Measurements from ENCODE around the gene ADCY6. TPM values are rescaled to one million over a fixed set of nuclear protein-coding genes. Genes with fewer than 3 reads are reported as not detected.

ADCY6 gene
- total RNA-seq, 1 experiment from 2014 or later = 21.9 TPM

DNA sequence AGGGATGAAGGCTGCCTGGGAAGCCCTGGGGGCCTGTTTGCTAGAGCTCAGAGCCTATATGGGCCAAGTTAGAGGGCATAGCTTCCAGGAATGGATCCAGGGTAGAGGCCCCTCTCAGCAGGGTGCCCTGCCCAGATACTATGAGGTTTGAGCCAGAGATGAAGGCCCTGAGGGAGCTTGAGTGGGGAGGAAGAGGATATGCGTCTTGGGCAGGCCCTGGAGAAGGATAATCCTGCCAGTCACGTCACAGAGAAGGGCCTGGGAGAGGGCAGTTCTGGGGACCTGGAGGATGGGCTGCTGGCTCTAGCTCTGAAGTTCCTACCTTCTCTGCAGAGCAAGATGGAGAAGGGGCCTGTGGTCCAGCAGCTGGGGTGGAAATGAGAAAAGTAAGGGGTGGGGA is 23.5 kb upstream of the ADCY6 start:
- TF ChIP-seq, protein P1, sequence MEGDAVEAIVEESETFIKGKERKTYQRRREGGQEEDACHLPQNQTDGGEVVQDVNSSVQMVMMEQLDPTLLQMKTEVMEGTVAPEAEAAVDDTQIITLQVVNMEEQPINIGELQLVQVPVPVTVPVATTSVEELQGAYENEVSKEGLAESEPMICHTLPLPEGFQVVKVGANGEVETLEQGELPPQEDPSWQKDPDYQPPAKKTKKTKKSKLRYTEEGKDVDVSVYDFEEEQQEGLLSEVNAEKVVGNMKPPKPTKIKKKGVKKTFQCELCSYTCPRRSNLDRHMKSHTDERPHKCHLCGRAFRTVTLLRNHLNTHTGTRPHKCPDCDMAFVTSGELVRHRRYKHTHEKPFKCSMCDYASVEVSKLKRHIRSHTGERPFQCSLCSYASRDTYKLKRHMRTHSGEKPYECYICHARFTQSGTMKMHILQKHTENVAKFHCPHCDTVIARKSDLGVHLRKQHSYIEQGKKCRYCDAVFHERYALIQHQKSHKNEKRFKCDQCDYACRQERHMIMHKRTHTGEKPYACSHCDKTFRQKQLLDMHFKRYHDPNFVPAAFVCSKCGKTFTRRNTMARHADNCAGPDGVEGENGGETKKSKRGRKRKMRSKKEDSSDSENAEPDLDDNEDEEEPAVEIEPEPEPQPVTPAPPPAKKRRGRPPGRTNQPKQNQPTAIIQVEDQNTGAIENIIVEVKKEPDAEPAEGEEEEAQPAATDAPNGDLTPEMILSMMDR (IDR thresholded peaks at IDR 0.05; ENCODE audit: unreplicated experiment) = no peak
- BruUV-seq (replicated peaks) = no TSS peak
- Mint-ChIP-seq H3K4me3 (ENCODE audit: unreplicated experiment) (peak overlapping the region; percentile 21), H3K9me3 (ENCODE audit: unreplicated experiment) (no peaks in the 10 kb centered on the region), H3K36me3 (ENCODE audit: insufficient read depth, unreplicated experiment) (no peaks in the 10 kb centered on the region), H3K27me3 (ENCODE audit: insufficient read depth, unreplicated experiment) (no peaks in the 10 kb centered on the region), H3K4me1 (ENCODE audit: insufficient read depth, unreplicated experiment) (peaks cover 14% of the 10 kb centered on the region), H3K27ac (ENCODE audit: low read depth, unreplicated experiment) (peak overlapping the region; percentile 51)
- DNase-seq (ENCODE audit: unreplicated experiment) = no peak
- intact Hi-C loops (cut with micrococcal nuclease) = no loop called here
- ChIA-PET POLR2A (no interaction called here), CTCF (interaction anchor here (1.0 to 3.7 kb wide), 2 partner anchors 17 to 58 kb away, joined by 3 to 28 read pairs; no protein-coding TSS in a partner anchor)

DNA sequence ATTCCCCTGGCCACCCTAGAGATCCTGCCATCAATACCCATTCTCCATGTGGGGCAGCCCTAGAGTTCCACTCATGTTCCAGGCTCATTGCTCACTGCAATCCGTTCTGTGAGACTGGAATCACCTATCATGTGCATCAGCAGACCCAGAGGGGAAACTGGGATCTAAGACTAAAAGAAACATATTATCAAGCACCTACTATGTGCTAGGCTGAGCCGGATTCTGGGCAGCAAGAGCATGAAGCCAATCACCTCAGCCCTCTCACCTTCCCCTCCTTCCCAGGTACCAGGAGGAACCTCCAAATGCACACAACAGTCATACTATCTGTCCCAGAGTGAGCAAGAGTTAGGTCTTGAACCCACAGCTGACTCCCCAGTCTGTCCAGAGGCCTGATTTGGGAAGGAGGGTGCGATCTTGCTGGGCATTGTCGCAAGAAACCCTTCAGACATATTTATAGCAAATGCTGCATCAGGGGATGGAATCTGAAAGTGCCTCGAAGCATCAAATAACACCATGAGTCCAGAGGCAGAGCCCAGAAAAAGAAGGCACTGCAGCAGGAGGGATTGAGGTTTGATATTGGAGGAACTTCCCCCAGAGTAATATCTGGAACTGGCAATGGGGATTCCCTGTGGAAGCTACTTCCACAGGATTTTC is 22.7 kb upstream of the ADCY6 start:
- Mint-ChIP-seq H3K4me1 (ENCODE audit: insufficient read depth, unreplicated experiment) (peaks cover 11% of the 10 kb centered on the region), H3K9me3 (ENCODE audit: unreplicated experiment) (no peaks in the 10 kb centered on the region), H3K27me3 (ENCODE audit: insufficient read depth, unreplicated experiment) (no peaks in the 10 kb centered on the region), H3K4me3 (ENCODE audit: unreplicated experiment) (no peak overlapping the region), H3K36me3 (ENCODE audit: insufficient read depth, unreplicated experiment) (no peaks in the 10 kb centered on the region), H3K27ac (ENCODE audit: low read depth, unreplicated experiment) (peak overlapping the region; percentile 31)
- DNase-seq (ENCODE audit: unreplicated experiment) = no peak
- TF ChIP-seq, protein P1 (IDR thresholded peaks at IDR 0.05; ENCODE audit: unreplicated experiment) = no peak
- intact Hi-C loops (cut with micrococcal nuclease) = no loop called here
- BruUV-seq (replicated peaks) = no TSS peak
- ChIA-PET POLR2A (interaction anchor here (0.6 to 1.5 kb wide), 4 partner anchors 38 to 929 kb away, joined by 3 to 7 read pairs (median 3); partner anchors contain the start of genes DDX23, KANSL2 and TMBIM6), CTCF (interaction anchor here (1.6 to 3.7 kb wide), 2 partner anchors 16 to 59 kb away, joined by 5 to 28 read pairs; no protein-coding TSS in a partner anchor)

DNA sequence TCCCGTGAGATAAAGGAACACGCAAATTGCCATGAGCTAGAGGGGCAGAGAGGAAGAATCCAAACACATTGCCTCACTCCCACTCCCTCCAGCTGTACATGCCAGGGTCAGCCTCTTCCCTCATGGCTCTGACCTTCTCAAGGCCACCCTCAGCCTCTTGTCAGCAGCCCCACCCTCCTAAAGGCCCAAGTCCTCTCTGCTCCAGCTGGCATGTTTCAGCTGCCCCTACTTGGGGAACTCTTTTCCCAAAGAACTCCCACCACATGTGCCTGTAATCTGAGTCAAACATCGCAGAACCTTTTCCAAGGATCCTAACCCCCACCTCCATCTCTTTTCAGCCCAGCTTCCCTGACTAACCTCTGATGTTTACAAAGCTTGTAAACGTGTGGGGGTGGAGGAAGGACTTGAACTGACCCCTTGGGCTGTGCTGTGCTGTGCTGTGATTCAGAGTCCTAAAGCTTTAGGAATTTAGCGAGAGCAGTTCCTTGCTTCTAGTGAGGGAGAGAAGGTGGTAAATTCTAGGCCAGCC is 22.1 kb upstream of the ADCY6 start:
- intact Hi-C loops (cut with micrococcal nuclease) = no loop called here
- ChIA-PET CTCF (interaction anchor here (0.6 to 1.6 kb wide), 3 partner anchors 16 to 72 kb away, joined by 5 to 6 read pairs (median 5); no protein-coding TSS in a partner anchor), POLR2A (interaction anchor here (1.1 to 1.5 kb wide), 3 partner anchors 39 to 129 kb away, joined by 3 to 7 read pairs (median 3); partner anchors contain the start of genes DDX23 and KANSL2)
- peaks cover 5% of the 10 kb centered on the region for H3K4me1 Mint-ChIP-seq (ENCODE audit: insufficient read depth, unreplicated experiment)
- H3K27me3 Mint-ChIP-seq (ENCODE audit: insufficient read depth, unreplicated experiment) = no peaks in the 10 kb centered on the region
- H3K36me3 Mint-ChIP-seq (ENCODE audit: insufficient read depth, unreplicated experiment) = no peaks in the 10 kb centered on the region
- no TSS peak for BruUV-seq (replicated peaks)
- TF ChIP-seq, protein P1 (IDR thresholded peaks at IDR 0.05; ENCODE audit: unreplicated experiment) = no peak
- H3K27ac Mint-ChIP-seq (ENCODE audit: low read depth, unreplicated experiment) = peak overlapping the region; percentile 31
- peak; percentile 36 for DNase-seq (ENCODE audit: unreplicated experiment)
- H3K9me3 Mint-ChIP-seq (ENCODE audit: unreplicated experiment) = no peaks in the 10 kb centered on the region
- H3K4me3 Mint-ChIP-seq (ENCODE audit: unreplicated experiment) = no peak overlapping the region

DNA sequence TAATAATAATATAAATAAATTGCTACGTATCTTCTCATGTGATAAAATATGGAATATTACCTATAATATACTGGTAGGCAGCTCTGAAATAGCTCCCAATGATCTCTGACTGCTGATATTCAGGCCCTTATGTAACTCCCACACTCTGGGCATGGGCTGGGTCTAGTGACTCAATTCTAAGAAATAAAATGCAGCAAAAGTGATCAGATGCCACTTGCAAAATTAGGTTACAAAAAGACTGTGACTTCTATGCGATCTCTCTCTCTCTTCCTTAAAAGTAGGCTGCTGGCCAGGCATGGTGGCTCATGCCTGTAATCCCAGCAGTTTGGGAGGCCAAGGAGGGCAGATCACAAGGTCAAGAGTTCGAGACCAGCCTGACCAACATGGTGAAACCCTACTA is 19.1 kb upstream of the ADCY6 start:
- intact Hi-C loops (cut with micrococcal nuclease) = no loop called here
- Mint-ChIP-seq H3K36me3 (ENCODE audit: insufficient read depth, unreplicated experiment) (no peaks in the 10 kb centered on the region), H3K27me3 (ENCODE audit: insufficient read depth, unreplicated experiment) (no peaks in the 10 kb centered on the region), H3K9me3 (ENCODE audit: unreplicated experiment) (no peaks in the 10 kb centered on the region), H3K4me3 (ENCODE audit: unreplicated experiment) (no peak overlapping the region), H3K27ac (ENCODE audit: low read depth, unreplicated experiment) (no peak overlapping the region), H3K4me1 (ENCODE audit: insufficient read depth, unreplicated experiment) (peaks cover 5% of the 10 kb centered on the region)
- ChIA-PET CTCF (no interaction called here), POLR2A (no interaction called here)
- TF ChIP-seq, protein P1 (IDR thresholded peaks at IDR 0.05; ENCODE audit: unreplicated experiment) = no peak
- no peak for DNase-seq (ENCODE audit: unreplicated experiment)
- no TSS peak for BruUV-seq (replicated peaks)

Measured in MCF 10A (cell line).